Testis (tissue), 2 donors: Measurements from ENCODE around the gene GOLT1A.

Experiments used
- CTCF ChIP-seq, 3 experiments: fragments of 450-650 bp in 2 of 3; fragments of 200-600 bp in 1 of 3; sonication (generic) in 1 of 3; IDR thresholded peaks; one replicate each; pipeline ENCODE4 v1.5.1; 2016 to 2019; ENCODE audit warnings: antibody characterized with exemption in 3 of 3, mild to moderate bottlenecking in 2 of 3, moderate library complexity in 1 of 3
- POLR2A ChIP-seq: fragments of 450-650 bp; IDR thresholded peaks from one replicate; pipeline ENCODE4 v1.6.1; 2017; ENCODE audit warnings: antibody characterized with exemption, mild to moderate bottlenecking, moderate library complexity

- TF ChIP-seq CTCF (IDR thresholded peaks at IDR 0.05) (no peak), POLR2A (no peak)
These were observed 37.5 kb upstream of the GOLT1A start for GRCh38 chr1:204251286-204251685.
